Activated CD4-positive, alpha-beta T cell treated with anti-CD3 and anti-CD28 coated beads, Interleukin-2, amount 50 U/mL, for 16 hours (primary cell): ENCODE measurements around the gene RAD51B.

Experiments
- DNase-seq: peaks from one replicate; pipeline ENCODE4 v3.0.0-alpha.2; 2020

The RAD51B gene

DNA sequence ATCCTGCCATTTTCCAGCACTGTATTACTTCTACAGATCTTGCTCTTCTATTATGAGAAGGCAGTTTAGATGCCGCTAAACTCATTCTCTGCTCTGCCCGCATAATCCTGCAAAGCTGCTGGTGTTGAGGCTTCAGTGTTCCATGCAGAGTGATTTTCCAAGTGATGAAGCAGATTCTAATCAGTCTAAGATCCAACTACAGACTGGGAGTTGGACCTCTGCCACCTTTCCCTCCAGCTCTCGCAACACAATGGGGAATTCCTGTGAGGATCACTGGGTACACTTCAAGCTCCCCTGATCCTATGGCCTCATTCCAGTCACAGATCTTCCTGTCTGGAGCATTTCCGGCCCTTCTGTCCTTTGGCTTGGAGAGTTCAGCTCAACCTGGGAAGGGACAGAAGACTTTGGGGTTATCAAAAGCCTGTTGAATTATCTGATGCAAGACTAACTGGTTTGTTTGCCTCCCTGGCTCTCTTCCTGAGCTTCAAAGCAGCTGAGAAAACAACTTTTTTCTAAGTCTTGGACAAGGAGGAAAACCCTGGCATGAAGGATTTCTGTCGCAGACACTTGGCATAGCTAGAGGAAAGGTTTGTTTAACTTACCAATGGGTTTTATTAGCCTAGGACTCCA is 639.4 kb downstream of the RAD51B start:
- no peak for DNase-seq

DNA sequence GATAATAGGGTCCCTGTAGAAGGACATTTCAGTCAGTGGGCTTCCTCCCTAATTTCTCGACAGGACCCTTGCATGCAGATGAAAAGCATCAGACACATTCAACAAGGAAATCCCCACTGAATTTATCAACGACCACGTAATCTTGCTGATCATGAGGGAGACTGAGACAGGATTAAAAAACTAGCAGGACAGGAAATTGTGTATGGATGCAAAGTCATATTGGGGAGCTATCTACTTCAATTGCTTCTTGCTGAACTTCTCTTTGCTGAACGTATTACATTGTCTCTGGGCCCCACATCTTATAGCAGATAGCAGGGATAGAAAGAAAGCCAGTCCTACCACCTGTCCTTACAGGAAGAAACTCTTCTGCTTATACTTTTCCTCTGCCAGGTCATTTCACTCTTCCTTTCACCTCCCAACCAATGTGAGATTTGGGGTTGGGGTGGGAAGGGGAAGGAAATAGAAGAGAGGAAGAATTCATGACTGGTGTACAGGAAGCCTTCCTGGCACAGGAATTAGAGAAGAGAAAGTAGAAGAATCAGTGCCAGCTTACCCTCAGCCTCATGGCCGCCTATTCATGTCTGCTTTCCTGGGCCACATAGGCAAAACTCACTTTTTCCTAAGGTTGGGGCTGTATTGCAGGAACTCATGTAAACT is 640.0 kb downstream of the RAD51B start:
- no peak for DNase-seq

GRCh38 chr14:68460541-68460940 is 641.0 kb downstream of the RAD51B start:
- DNase-seq = no peak

- no peak for DNase-seq
Measured at GRCh38 chr14:68461086-68461485, 641.5 kb downstream of the RAD51B start.

DNA sequence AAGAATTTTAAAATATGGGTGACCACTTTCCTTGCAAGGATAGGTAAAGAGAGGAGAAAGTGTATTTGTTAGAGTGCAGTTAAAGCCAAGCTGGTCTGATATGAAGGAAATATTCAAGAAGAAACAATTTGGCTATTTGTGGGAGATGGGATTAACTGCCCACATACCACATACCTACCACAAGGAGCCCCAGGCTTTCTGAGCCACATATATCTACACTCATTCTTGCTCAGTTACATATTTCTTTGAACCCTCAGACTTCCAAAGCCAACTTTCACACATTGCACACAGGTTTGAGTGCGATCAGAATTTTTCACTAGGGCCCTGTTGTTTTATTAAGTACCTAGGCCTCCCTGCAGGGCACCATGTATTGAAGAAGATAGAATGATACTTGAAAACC is 643.1 kb downstream of the RAD51B start:
- no peak for DNase-seq

- no peak for DNase-seq
Measured at GRCh38 chr14:68463299-68463698, 643.7 kb downstream of the RAD51B start.

DNA sequence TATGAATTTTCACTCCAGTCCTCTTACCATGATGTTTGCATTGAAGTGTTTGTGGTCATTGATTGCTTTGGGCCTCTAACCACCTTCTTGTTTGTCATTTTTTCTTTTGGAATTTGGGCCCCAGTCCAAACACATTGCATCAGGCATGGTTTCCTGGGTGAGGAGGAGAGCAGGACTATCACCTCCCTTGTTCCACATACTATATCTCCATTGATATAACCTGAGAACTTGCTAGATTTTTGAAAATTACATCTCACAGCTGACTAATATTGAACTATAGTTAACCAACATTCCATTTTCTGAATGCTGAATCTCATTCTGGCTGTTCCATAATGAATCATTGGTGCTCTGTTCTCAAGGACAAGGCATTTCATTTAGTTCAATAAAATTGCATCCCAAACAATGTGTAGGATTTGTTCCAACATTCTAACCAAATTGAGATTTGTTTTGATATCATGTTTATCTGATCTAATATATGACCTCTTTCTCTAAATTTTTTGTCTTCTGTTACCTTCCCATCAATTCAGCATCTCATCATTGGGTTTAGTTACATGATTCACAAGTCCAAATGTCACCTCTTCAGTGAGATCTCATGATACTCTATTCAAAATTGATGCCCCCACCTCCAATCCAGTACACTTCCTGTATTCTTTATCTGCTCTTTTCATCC is 644.3 kb downstream of the RAD51B start:
- DNase-seq = no peak

GRCh38 chr14:68464711-68465110 is 645.1 kb downstream of the RAD51B start:
- no peak for DNase-seq

DNA sequence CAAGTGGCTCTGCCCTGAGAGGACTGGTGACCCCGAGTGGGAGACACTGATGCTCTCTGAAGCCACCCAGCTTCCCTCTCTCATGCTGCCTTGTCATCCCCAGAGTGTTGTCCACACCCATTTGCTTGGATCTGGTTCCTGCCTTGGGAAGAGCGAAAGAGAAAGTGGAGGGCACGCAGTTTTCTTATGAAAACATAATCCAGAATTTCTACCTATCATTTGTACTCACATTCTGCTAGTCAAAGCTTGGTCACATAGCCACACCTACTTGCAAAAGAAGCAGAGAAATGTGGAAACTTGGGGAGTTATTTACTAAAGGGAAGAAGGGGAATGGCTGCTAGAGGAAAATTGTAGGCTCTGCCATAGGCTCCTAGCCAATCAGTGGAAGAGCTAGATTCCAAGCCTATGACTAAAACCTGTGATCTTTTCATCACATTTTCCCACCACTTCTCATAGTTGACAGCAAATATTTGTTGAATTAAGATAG is 647.0 kb downstream of the RAD51B start:
- no peak for DNase-seq

GRCh38 chr14:68467425-68467824 is 647.8 kb downstream of the RAD51B start:
- no peak for DNase-seq

DNA sequence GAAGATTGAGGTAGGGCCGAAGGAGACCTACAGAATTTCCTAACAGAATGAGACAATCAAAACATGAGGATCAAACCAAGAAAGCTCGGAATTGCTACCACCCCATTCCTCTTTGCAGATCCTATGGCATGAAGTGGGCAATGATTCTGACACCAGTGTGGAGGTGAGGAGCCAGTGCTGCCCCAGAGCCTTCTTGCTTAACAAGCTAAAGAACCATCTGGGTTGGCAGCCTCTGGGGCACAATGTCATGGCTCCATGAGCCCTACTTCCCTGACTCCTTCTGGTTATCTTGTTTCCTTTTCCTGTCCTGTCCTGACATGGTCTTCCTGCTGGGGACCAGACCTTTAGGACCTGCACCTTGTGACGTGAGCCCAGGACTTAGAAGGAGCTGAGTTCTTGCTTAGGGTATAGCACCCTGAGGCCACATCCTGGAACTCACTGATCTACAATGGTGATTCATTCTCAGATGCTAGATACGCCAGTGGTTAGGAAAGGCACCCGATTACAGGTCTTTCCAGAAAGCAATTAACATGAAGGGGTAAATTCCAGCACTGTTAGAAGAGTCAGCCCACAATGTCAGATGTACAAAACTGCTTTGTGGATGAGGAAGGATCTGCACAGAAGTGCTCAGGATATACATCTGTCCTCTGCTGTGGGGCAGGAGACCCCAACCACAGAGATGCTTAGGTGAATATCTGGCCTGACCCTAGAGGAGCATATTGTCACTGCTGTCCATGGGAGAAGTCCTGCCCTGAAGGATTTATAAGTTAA is 649.0 kb downstream of the RAD51B start:
- peak; percentile 65 for DNase-seq

DNA sequence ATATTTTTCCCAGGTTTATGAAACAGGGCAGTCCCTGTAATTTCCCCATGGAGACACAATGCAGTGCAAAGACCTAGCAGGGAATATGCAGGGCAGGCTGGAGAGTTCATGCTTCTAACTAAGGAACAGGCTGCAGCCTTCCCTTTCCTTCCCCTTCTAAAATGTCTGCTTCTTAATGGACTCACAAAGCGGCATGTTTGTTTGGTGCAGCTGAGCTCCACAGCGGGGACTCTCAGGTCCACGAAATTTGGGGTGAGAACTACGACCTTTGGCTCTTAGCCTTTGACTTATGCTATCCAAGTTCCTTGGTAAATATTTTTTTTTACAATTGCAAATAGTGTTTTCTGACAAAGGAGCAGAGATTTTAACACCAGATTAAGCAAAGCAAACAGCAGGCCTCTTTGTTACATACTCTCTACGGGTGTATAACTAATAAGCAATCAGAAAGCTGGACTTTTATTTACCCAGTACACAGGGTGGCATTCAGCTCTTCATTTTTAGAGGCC is 649.7 kb downstream of the RAD51B start:
- no peak for DNase-seq

- no peak for DNase-seq
Measured at GRCh38 chr14:68470361-68470760, 650.8 kb downstream of the RAD51B start.

GRCh38 chr14:68471029-68471963 is 651.7 kb downstream of the RAD51B start:
- DNase-seq = no peak

DNA sequence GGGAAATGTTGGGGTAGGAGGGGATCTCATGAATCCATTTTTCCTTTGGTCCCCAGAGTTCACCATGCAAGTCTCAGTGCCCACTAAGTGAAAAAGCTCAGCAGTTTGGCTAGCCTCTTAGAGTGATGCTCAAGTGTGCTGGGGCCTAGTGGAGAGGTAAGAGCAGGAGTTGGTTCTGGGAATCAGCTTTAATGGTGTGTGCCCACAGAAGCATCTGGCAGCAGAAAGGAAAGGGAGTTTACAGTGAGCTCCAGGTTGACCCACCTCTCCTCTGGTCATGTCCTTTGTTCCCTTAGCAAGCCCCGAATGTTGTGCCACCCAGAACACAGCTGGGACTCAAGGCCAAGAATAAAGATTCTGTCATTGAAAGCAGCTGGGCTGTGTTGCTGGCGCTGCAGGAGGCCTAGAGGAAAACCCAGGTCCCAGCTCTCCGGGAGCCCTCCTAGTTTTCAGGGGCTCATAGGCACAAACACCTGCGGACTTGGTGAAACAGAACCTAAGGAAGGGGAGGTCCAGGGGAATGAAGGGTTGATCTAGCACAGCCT is 652.5 kb downstream of the RAD51B start:
- no peak for DNase-seq

GRCh38 chr14:68473069-68473468 is 653.5 kb downstream of the RAD51B start:
- DNase-seq = no peak

- DNase-seq = no peak
Measured at GRCh38 chr14:68473794-68474193, 654.2 kb downstream of the RAD51B start.

DNA sequence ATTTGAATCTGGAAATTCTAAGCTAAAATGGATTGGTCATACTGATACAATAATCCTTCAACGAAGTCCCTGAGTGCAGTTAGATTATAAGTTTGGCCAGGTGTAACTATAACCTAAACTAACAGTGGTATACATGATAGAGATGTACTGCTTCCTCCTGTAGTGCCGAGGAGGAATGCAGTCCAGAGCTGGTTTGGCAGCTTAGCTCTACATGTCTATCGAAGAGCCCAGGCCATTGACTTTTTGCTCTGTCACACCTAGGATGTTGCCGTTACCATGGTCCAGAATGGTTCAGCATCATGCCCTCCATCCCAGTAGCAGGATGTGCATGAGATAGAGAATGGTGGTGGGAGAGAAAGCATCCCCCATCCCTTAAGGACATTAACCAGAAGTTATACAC is 655.2 kb downstream of the RAD51B start:
- DNase-seq = no peak

GRCh38 chr14:68475802-68476201 is 656.2 kb downstream of the RAD51B start:
- no peak for DNase-seq

- no peak for DNase-seq
Measured at GRCh38 chr14:68476212-68477109, 656.9 kb downstream of the RAD51B start.

DNA sequence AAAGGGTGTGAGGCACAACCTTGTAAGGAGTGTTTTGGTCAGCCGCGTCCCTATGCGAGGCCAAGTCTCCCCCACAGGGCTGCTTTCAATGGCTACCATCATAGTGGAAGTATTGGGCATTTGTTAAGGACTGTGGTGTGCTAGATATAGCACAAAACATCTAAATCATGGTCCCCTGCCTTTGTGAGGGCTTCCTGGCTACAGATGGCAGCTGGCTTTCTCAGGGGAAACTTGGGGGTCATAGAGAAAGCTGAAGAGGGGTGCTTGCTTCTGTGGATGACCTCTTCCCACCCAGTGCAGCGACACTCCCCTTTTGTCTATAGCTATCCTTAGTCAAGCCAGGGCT is 657.5 kb downstream of the RAD51B start:
- DNase-seq = no peak
